Colonic mucosa (tissue), 4 donors: Measurements from ENCODE around the gene BCAS3. TPM values are rescaled to one million over a fixed set of nuclear protein-coding genes. Genes with fewer than 3 reads are reported as not detected.

ENCODE experiments used
- DNase-seq: peaks from one replicate; pipeline ENCODE4 v3.0.0-alpha.2; 2020
- H3K27ac ChIP-seq: fragments of 200-600 bp; one replicate; pipeline ENCODE4 v1.8.0; 2021
- H3K27me3 ChIP-seq: fragments of 200-600 bp; one replicate; pipeline ENCODE4 v1.8.0; 2021
- H3K36me3 ChIP-seq: fragments of 200-600 bp; one replicate; pipeline ENCODE4 v1.8.0; 2021
- H3K4me1 ChIP-seq: fragments of 200-600 bp; one replicate; pipeline ENCODE4 v1.8.0; 2021; ENCODE audit warnings: mild to moderate bottlenecking
- H3K4me3 ChIP-seq: fragments of 200-600 bp; one replicate; pipeline ENCODE4 v1.8.0; 2021
- H3K9ac ChIP-seq, 2 donors: one replicate each; pipeline ENCODE4 v1.7.0; 2013; ENCODE audit warnings: control low read depth in 2 of 2, low read depth in 2 of 2, low read length in 2 of 2
- H3K9me3 ChIP-seq: fragments of 200-600 bp; one replicate; pipeline ENCODE4 v1.8.0; 2021
- intact Hi-C: fragments of 100-400 bp; cut with DNase I; formaldehyde crosslinking; loops from one replicate; pipeline ENCODE4 v1.14.1; 2022
- total RNA-seq, 2 donors: library from RNA; stranded (reverse); fragmentation: NEBNext Ultra II Directional in 1 of 2; extraction: Animal tissue kit (Norgen Biotek cat#: 25700) in 1 of 2; gene quantifications; one replicate each; pipeline ENCODE4 v1.2.1, GENCODE V29; 2021
- TF ChIP-seq, protein P1 (sequence below): fragments of 200-600 bp; IDR thresholded peaks from one replicate; pipeline ENCODE4 v1.8.0; 2022; ENCODE audit warnings: antibody characterized with exemption, mild to moderate bottlenecking
- donor health status: healthy.
- donor health status: DM: no; HTN: no; CAD: no.
- donor health status: DM: no; HTN: no; CAD: no.

The BCAS3 gene
- total RNA-seq = 10 to 100 TPM; 11.0 to 17.8 TPM

DNA sequence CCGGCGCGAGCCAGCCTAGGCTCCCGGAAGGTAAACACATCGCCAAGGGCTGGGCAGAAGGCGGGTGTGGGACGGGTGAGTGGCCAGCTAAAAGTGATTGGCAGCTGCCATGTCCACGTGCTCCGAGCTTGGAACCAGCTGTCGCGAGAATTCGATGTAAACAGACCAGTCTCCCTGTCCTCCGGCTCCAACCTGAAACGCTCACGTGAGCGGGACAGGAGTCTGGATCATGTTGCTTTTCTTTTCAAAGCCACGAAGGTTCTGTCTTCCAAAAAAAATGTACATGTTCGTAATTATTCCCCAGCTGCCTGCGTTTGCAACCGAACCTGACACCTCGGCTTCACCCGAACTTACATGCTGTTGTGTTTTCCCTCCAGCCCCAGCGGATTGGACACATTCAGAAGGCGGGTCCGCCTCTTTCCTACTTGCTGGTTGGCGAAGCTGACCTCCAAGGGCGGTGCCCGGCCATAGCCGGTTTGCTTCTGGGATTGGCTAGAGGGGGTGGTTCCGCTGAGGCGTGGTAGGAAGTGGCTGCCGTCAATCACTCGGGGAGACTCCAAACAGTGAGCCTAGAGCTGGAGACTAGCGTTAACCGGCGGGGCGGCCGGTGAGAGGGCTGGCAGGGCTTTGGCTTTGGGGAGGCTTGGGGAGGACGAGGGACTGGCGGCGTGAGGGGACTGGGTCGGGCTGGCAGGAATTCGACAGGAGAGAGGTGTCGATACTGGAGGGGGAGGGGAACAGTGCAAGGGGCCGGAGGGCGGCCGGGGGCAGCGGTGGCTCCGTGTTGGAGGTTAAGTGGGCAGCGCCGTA is at the start of gene BCAS3:
TSS of gene BCAS3 (plus strand) at position 544 of the 810 bp plus-strand sequence.
- intact Hi-C loops = no loop called here
- no peaks in the 10 kb centered on the region for H3K27me3 ChIP-seq
- TF ChIP-seq, protein P1, sequence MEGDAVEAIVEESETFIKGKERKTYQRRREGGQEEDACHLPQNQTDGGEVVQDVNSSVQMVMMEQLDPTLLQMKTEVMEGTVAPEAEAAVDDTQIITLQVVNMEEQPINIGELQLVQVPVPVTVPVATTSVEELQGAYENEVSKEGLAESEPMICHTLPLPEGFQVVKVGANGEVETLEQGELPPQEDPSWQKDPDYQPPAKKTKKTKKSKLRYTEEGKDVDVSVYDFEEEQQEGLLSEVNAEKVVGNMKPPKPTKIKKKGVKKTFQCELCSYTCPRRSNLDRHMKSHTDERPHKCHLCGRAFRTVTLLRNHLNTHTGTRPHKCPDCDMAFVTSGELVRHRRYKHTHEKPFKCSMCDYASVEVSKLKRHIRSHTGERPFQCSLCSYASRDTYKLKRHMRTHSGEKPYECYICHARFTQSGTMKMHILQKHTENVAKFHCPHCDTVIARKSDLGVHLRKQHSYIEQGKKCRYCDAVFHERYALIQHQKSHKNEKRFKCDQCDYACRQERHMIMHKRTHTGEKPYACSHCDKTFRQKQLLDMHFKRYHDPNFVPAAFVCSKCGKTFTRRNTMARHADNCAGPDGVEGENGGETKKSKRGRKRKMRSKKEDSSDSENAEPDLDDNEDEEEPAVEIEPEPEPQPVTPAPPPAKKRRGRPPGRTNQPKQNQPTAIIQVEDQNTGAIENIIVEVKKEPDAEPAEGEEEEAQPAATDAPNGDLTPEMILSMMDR = no peak
- H3K9me3 ChIP-seq = no peaks in the 10 kb centered on the region
- H3K36me3 ChIP-seq = no peaks in the 10 kb centered on the region
- H3K4me1 ChIP-seq = peaks cover 3% of the 10 kb centered on the region
- peak within 1 kb of the TSS; percentile 73 for H3K27ac ChIP-seq
- peak; percentile 98 for DNase-seq
- peak within 1 kb of the TSS; percentile 73 for H3K4me3 ChIP-seq
- peak within 1 kb of the TSS; percentile 81 to 83 for H3K9ac ChIP-seq

DNA sequence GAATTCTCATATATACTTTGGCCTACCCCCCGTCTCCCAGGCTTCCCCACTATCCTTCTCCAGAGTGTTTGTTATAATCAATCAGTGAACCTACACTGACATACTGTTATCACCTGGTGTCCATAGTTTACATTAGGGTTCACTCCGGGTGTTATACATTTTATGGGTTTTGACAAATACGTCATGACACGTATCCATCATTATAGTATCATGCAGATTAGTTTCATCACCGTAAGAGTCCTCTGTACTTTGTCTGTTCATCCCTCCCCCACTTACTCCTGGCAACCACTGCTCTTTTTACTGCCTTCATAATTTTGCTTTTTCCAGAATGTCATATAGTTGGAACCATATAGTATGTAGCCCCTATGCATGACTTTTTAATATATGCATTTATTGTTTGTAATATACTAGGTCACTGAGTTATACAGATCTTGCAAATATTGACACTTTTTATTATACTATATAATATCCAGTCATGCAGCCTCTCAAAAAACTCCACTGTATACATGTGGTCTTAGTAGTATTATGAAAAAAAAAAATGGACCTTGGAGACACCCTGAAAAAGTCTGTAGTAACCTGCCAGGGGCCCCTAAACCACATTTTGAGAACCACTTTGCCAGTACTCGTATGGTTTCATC is 49.3 kb upstream of the BCAS3 start:
- no peaks in the 10 kb centered on the region for H3K4me1 ChIP-seq
- no peaks in the 10 kb centered on the region for H3K27me3 ChIP-seq
- TF ChIP-seq, protein P1 = no peak
- no peaks in the 10 kb centered on the region for H3K9me3 ChIP-seq
- intact Hi-C loops = no loop called here
- H3K27ac ChIP-seq = no peak overlapping the region
- H3K9ac ChIP-seq = no peak overlapping the region
- DNase-seq = no peak
- no peaks in the 10 kb centered on the region for H3K36me3 ChIP-seq
- no peak overlapping the region for H3K4me3 ChIP-seq

DNA sequence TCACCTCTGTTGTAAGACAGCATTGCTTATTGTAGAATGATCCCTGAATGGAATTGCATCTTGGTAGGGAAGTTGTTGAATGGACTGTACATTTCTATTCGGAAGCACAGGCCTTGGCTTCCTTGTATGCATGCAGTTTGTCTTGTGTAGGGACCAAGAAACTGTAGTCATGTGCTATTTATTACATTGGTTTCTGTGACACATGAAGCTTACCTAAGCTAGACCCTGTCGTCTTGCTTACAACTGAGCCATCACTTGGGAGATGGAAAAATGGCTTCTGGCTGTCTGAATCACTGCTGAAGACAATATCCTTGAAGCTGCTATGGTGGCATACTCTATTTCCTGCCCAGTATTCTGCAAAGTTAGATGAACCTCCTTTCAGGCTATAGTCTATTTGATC is 48.5 kb upstream of the BCAS3 start:
- Histone ChIP-seq H3K4me1 (no peaks in the 10 kb centered on the region), H3K27me3 (no peaks in the 10 kb centered on the region), H3K27ac (no peak overlapping the region), H3K9me3 (no peaks in the 10 kb centered on the region), H3K36me3 (no peaks in the 10 kb centered on the region), H3K9ac (no peak overlapping the region), H3K4me3 (no peak overlapping the region)
- intact Hi-C loops = no loop called here
- TF ChIP-seq, protein P1 = no peak
- no peak for DNase-seq

DNA sequence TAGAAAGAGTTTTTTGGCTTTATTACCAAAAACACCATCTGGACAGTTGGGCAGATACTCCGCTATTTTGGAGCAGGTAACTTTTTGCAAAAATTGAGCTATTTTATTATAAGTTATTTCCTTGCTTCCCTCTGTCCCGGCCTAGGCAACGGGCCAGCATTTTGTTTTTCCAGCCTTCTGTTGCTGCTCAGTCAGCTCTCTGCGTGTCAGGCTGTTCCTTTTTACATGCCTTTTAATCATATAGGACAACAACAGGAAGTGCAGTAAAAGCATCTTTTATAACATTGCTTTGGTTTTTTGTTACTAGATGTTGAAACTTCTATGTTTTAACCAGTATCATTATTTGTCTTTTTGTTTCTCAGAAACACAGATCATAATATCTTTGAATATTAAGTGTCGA is 47.3 kb upstream of the BCAS3 start:
- no peak overlapping the region for H3K4me3 ChIP-seq
- no peaks in the 10 kb centered on the region for H3K4me1 ChIP-seq
- no peak overlapping the region for H3K9ac ChIP-seq
- H3K36me3 ChIP-seq = peaks cover under 1% of the 10 kb centered on the region
- DNase-seq = no peak
- TF ChIP-seq, protein P1 = no peak
- H3K9me3 ChIP-seq = no peaks in the 10 kb centered on the region
- no peak overlapping the region for H3K27ac ChIP-seq
- intact Hi-C loops = no loop called here
- H3K27me3 ChIP-seq = no peaks in the 10 kb centered on the region

DNA sequence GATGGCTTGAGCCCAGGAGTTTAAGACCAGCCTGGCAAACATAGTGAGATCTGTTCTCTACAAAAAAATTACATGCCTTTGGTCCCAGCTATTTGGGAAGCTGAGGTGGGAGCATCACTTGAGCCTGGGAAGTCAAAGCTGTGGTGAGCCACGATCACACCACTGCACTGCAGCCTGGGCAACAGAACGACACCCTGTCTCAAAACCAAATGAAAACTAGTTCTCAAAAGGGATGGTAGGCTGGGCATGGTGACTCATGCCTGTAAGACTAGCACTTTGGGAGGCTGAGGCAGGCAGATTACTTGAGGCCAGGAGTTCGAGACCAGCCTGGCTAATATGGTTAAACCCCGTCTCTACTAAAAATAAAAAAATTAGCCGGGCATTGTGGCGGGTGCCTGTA is 46.5 kb upstream of the BCAS3 start:
- Histone ChIP-seq H3K4me3 (no peak overlapping the region), H3K27me3 (no peaks in the 10 kb centered on the region), H3K9me3 (no peaks in the 10 kb centered on the region), H3K36me3 (peaks cover 8% of the 10 kb centered on the region), H3K27ac (no peak overlapping the region), H3K9ac (no peak overlapping the region), H3K4me1 (no peaks in the 10 kb centered on the region)
- no peak for DNase-seq
- TF ChIP-seq, protein P1 = no peak
- intact Hi-C loops = no loop called here
